ENCODE measurements around the gene BCAS1.

- TF ChIP-seq ZNF274 (IDR thresholded peaks at IDR 0.05; ENCODE audit: low read depth, low read length) (no peak), YY1 (IDR thresholded peaks at IDR 0.05; ENCODE audit: insufficient read depth, insufficient read length) (no peak)
These were observed at the start of gene BCAS1 for GRCh38 chr20:54070187-54070987.

All from NT2/D1 (cell line).